Adrenal gland (tissue), 12 donors: ENCODE results near the gene STARD13. TPM values are rescaled to one million over a fixed set of nuclear protein-coding genes. Genes with fewer than 3 reads are reported as not detected.

Source experiments
- DNase-seq, 7 donors: peaks; one replicate each; pipeline ENCODE4 v3.0.0-alpha.2; 2019 to 2020
- H3K27ac ChIP-seq, 5 donors: fragments of 200-600 bp; sonication (generic) in 4 of 5; 1 replicate in 3 of 5; 2 replicates in 2 of 5; pipeline versions ENCODE4 v1.5.1 to v1.8.0; 2016 to 2020; ENCODE audit warnings: mild to moderate bottlenecking in 1 of 5
- H3K27me3 ChIP-seq: fragments of 200-600 bp; 2 replicates; pipeline ENCODE4 v1.8.0; 2021
- H3K36me3 ChIP-seq, 2 donors: fragments of 200-600 bp; replicated peaks in 1 of 2; 1 replicate in 1 of 2; 2 replicates in 1 of 2; pipeline versions ENCODE4 v1.5.1 to v1.8.0; 2018 to 2022
- H3K4me1 ChIP-seq, 2 donors: fragments of 200-600 bp; replicated peaks in 1 of 2; 1 replicate in 1 of 2; 2 replicates in 1 of 2; pipeline versions ENCODE4 v1.5.1 to v1.8.0; 2018 to 2021
- H3K4me3 ChIP-seq, 4 donors: fragments of 200-600 bp; sonication (generic) in 3 of 4; one replicate each; pipeline ENCODE4 v1.5.1; 2016 to 2018
- H3K9me3 ChIP-seq, 3 donors: fragments of 200-600 bp; sonication (generic) in 1 of 3; replicated peaks in 1 of 3; 1 replicate in 2 of 3; 2 replicates in 1 of 3; pipeline versions ENCODE4 v1.5.1 to v1.8.0; 2016 to 2021
- CTCF ChIP-seq, 6 experiments: fragments of 450-650 bp in 4 of 6; fragments of 200-600 bp in 2 of 6; sonication (generic) in 1 of 6; IDR thresholded peaks; 1 replicate in 5 of 6; 2 replicates in 1 of 6; pipeline versions ENCODE4 v1.5.1 to v1.8.0; 2016 to 2021; ENCODE audit warnings: antibody characterized with exemption in 6 of 6, mild to moderate bottlenecking in 2 of 6, moderate library complexity in 1 of 6
- POLR2A ChIP-seq, 2 donors: fragments of 450-650 bp; IDR thresholded peaks; one replicate each; pipeline ENCODE4 v1.6.1; 2017; ENCODE audit warnings: antibody characterized with exemption in 2 of 2, mild to moderate bottlenecking in 2 of 2, moderate library complexity in 1 of 2
- WGBS, 4 donors: extraction: QIAGEN DNeasy Blood & Tissue Kit in 2 of 4; methylation state at CpG; one replicate each; pipeline versions ENCODE4 v1.1.5 to v1.1.7; 2013 to 2017; 5-methylcytosine and 5-hydroxymethylcytosine counted together
- intact Hi-C, 2 donors: fragments of 100-400 bp; cut with DNase I; formaldehyde crosslinking; loops; one replicate each; pipeline versions ENCODE4 v1.14.1 to v1.15.0; 2022 to 2023
- polyA plus RNA-seq, 3 donors: library from polyadenylated mRNA; stranded (reverse); fragments of 200-250 nt in 2 of 3; fragments of 350-450 nt in 1 of 3; fragmentation: Illumina TruSeq in 1 of 3; extraction: RNeasy Lipid Tissue Mini Kit (QIAGEN cat#74804) in 1 of 3; gene quantifications; one replicate each; pipeline ENCODE4 v1.2.3, GENCODE V29; 2013 to 2014
- total RNA-seq, 9 donors: library from RNA; depleted of rRNA in 4 of 9; stranded (reverse); fragments of >200 nt in 4 of 9; fragments of 120-200 nt in 1 of 9; fragmentation: NEBNext Ultra II Directional in 1 of 9; extraction: Animal tissue kit (Norgen Biotek cat#: 25700) in 1 of 9; gene quantifications; one replicate each; pipeline versions ENCODE4 v1.1.0 to v1.2.4, GENCODE V29; 2013 to 2023
- donor health status: healthy with polysubstance abuse.
- donor health status: Bipolar disorder and iron deficiency.
- donor health status: DM: yes; HTN: yes; CAD: no.
- donor health status: DM: no; HTN: no; CAD: no.
- donor health status: DM: no; HTN: no; CAD: no.
- donor health status: DM: yes; HTN: yes; CAD: no.

Gene STARD13
- total and polyA plus RNA-seq, 12 donors, result 10.5 to 79.8 (median 33.6) TPM

- Histone ChIP-seq H3K4me1 (peaks cover 0 to 13% of the 10 kb centered on the region in 2 donors), H3K27ac (peak overlapping the region in 4 of 5 donors; percentile 2 to 84 (median 64)), H3K4me3 (no peak overlapping the region), H3K36me3 (peaks cover 0 to 7% of the 10 kb centered on the region in 2 donors), H3K9me3 (no peaks in the 10 kb centered on the region), H3K27me3 (no peaks in the 10 kb centered on the region)
- TF ChIP-seq CTCF (IDR thresholded peaks at IDR 0.05) (peak in 1 of 6 experiments; percentile 7), POLR2A (IDR thresholded peaks at IDR 0.05) (no peak)
- intact Hi-C loops, result no loop called here
- peak in 6 of 7 donors; percentile 41 to 84 (median 64) for DNase-seq
- 64 to 80% (median 69%) methylated on average over 16 to 17 of the region's 17 CpGs for WGBS, 4 donors
These were observed 131.8 kb downstream of the STARD13 start for GRCh38 chr13:33153421-33154404.

- Histone ChIP-seq H3K27me3 (no peaks in the 10 kb centered on the region), H3K9me3 (no peaks in the 10 kb centered on the region), H3K36me3 (peaks cover 0 to 7% of the 10 kb centered on the region in 2 donors), H3K4me3 (no peak overlapping the region), H3K4me1 (peaks cover 0 to 13% of the 10 kb centered on the region in 2 donors), H3K27ac (peak overlapping the region in 3 of 5 donors; percentile 2 to 84 (median 55))
- 81 to 89% (median 88%) methylated on average over 3 of the region's 3 CpGs for WGBS, 4 donors
- intact Hi-C loops, result no loop called here
- DNase-seq, result no peak
- TF ChIP-seq CTCF (IDR thresholded peaks at IDR 0.05) (no peak), POLR2A (IDR thresholded peaks at IDR 0.05) (no peak)
These were observed 133.2 kb downstream of the STARD13 start for GRCh38 chr13:33152389-33152788.

DNA sequence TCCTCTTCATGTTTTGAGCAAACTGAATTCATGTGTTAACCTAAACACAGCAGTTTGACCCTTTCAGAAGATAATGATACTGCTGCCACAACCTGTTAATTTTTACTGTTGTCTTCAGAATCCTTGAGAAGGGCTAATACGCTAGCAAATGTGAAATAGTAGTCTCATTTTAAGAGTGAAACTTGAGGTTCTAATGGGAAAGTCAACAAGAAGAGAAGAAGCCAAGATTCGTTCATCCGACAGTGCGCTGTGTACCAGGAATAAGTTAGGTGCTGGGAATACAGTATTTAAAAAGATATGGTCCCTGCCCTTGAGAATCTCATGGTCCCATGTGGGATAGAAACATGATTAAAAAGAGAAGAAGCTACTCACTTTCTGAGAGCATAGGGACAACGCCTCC is 134.9 kb downstream of the STARD13 start:
- 97 to 99% (median 98%) methylated on average over 5 of the region's 5 CpGs for WGBS, 4 donors

More for the DNA sequence above, 134.9 kb downstream of the STARD13 start:
- H3K4me3 ChIP-seq, result no peak overlapping the region
- intact Hi-C loops, result no loop called here
- no peak for DNase-seq
- no peaks in the 10 kb centered on the region for H3K27me3 ChIP-seq
- peaks cover 0 to 13% of the 10 kb centered on the region in 2 donors for H3K4me1 ChIP-seq
- no peak for TF ChIP-seq POLR2A (IDR thresholded peaks at IDR 0.05)
- TF ChIP-seq CTCF (IDR thresholded peaks at IDR 0.05), result no peak
- no peaks in the 10 kb centered on the region for H3K36me3 ChIP-seq
- no peak overlapping the region for H3K27ac ChIP-seq
- no peaks in the 10 kb centered on the region for H3K9me3 ChIP-seq
